HEK293 (cell line): Measurements from ENCODE around the gene MYOG.

Experiments used
- CTCF ChIA-PET: fragments of 350-600 bp; formaldehyde crosslinking; extraction: SDS; loops from one replicate; lab custom pipeline; 2021; ENCODE audit warnings: antibody characterized with exemption; lab: Yijun Ruan, JAX
- POLR2A ChIA-PET: fragments of 300-600 bp; formaldehyde crosslinking; extraction: SDS; loops from one replicate; lab custom pipeline; 2020; ENCODE audit warnings: antibody characterized with exemption, inconsistent platforms; lab: Yijun Ruan, JAX
- H3K27ac ChIP-seq: fragments of 200-500 bp; sonication (Bioruptor generic); 2 replicates; pipeline ENCODE4 v1.5.1; 2014; ENCODE audit warnings: low read depth, low read length, control low read depth, inconsistent platforms; ENCODE audit errors: extremely low read depth
- H3K36me3 ChIP-seq, 2 experiments: fragments of 200-500 bp in 1 of 2; sonication (Bioruptor generic) in 1 of 2; 1 replicate in 1 of 2; 2 replicates in 1 of 2; pipeline ENCODE4 v1.5.1; 2014 to 2017; ENCODE audit warnings: inconsistent platforms in 2 of 2, low read length in 2 of 2; ENCODE audit not compliant: control insufficient read depth in 2 of 2, insufficient read depth in 1 of 2
- H3K4me1 ChIP-seq: fragments of 200-500 bp; sonication (Bioruptor generic); 2 replicates; pipeline ENCODE4 v1.5.1; 2014; ENCODE audit warnings: mild to moderate bottlenecking, low read length, inconsistent platforms; ENCODE audit not compliant: control insufficient read depth, insufficient read depth
- H3K4me3 ChIP-seq: 2 replicates; pipeline ENCODE4 v1.5.1; 2011; ENCODE audit warnings: low read depth, mild to moderate bottlenecking, control low read depth, low read length, moderate library complexity
- H3K9me3 ChIP-seq: fragments of 200-500 bp; sonication (Bioruptor generic); 2 replicates; pipeline ENCODE4 v1.5.1; 2014; ENCODE audit warnings: low read depth, low read length, inconsistent platforms; ENCODE audit not compliant: control insufficient read depth, insufficient read depth
- GFI1B ChIP-seq: fragments of 450-650 bp; formaldehyde crosslinking; IDR thresholded peaks from 2 replicates; pipeline ENCODE4 v1.5.1; 2016; ENCODE audit warnings: missing biosample characterization, missing genetic modification characterization
- HOXA7 ChIP-seq: sonication (generic); formaldehyde crosslinking; IDR thresholded peaks from 2 replicates; pipeline ENCODE4 v1.8.1; 2022; ENCODE audit warnings: missing genetic modification reagents, borderline replicate concordance
- HOXC10 ChIP-seq: sonication (generic); formaldehyde crosslinking; IDR thresholded peaks from 2 replicates; pipeline ENCODE4 v1.8.1; 2023; ENCODE audit warnings: mild to moderate bottlenecking, missing genetic modification reagents
- SP3 ChIP-seq: fragments of 450-650 bp; formaldehyde crosslinking; IDR thresholded peaks from 2 replicates; pipeline ENCODE4 v1.5.1; 2016; ENCODE audit warnings: missing biosample characterization, missing genetic modification characterization
- ZBTB1 ChIP-seq: fragments of 450-650 bp; formaldehyde crosslinking; IDR thresholded peaks from 2 replicates; pipeline ENCODE4 v1.5.1; 2016; ENCODE audit warnings: missing biosample characterization, missing genetic modification characterization
- ZNF10 ChIP-seq: fragments of 450-650 bp; formaldehyde crosslinking; IDR thresholded peaks from 2 replicates; pipeline ENCODE4 v1.5.1; 2017; ENCODE audit warnings: missing biosample characterization, missing genetic modification characterization
- ZNF155 ChIP-seq: fragments of 450-650 bp; formaldehyde crosslinking; IDR thresholded peaks from 2 replicates; pipeline ENCODE4 v1.5.1; 2016; ENCODE audit warnings: missing biosample characterization, missing genetic modification characterization
- ZNF274 ChIP-seq, 2 experiments: fragments of 200-500 bp in 1 of 2; fragments of 450-650 bp in 1 of 2; sonication (Bioruptor generic) in 1 of 2; formaldehyde crosslinking in 1 of 2; IDR thresholded peaks; 2 replicates each; pipeline versions ENCODE4 v1.5.1 to v1.6.1; 2014 to 2016; ENCODE audit warnings: borderline replicate concordance in 1 of 2, inconsistent platforms in 1 of 2, low read length in 1 of 2, missing biosample characterization in 1 of 2, missing genetic modification characterization in 1 of 2
- ZNF311 ChIP-seq: fragments of 450-650 bp; formaldehyde crosslinking; IDR thresholded peaks from 2 replicates; pipeline ENCODE4 v1.5.1; 2017; ENCODE audit warnings: missing biosample characterization, missing genetic modification characterization, borderline replicate concordance
- ZNF426 ChIP-seq: fragments of 450-650 bp; formaldehyde crosslinking; IDR thresholded peaks from 2 replicates; pipeline ENCODE4 v1.5.1; 2017; ENCODE audit warnings: missing biosample characterization, missing genetic modification characterization, mild to moderate bottlenecking, inconsistent platforms, moderate library complexity
- ZNF548 ChIP-seq: fragments of 450-650 bp; formaldehyde crosslinking; IDR thresholded peaks from 2 replicates; pipeline ENCODE4 v1.5.1; 2016; ENCODE audit warnings: missing biosample characterization, missing genetic modification characterization
- ZNF555 ChIP-seq: fragments of 450-650 bp; formaldehyde crosslinking; conservative IDR thresholded peaks from 2 replicates; pipeline ENCODE4 v1.5.1; 2017; ENCODE audit warnings: missing biosample characterization, mild to moderate bottlenecking, missing genetic modification characterization, inconsistent platforms
- ZNF600 ChIP-seq: fragments of 450-650 bp; formaldehyde crosslinking; IDR thresholded peaks from 2 replicates; pipeline ENCODE4 v1.5.1; 2016; ENCODE audit warnings: missing biosample characterization, missing genetic modification characterization
- ZNF610 ChIP-seq: fragments of 450-650 bp; formaldehyde crosslinking; IDR thresholded peaks from 2 replicates; pipeline ENCODE4 v1.5.1; 2016; ENCODE audit warnings: missing biosample characterization, missing genetic modification characterization, borderline replicate concordance
- ZNF654 ChIP-seq: fragments of 450-650 bp; formaldehyde crosslinking; IDR thresholded peaks from 2 replicates; pipeline ENCODE4 v1.5.1; 2016; ENCODE audit warnings: low read depth, missing biosample characterization, missing genetic modification characterization
- ZNF677 ChIP-seq: fragments of 450-650 bp; IDR thresholded peaks from 2 replicates; pipeline ENCODE4 v1.5.0; 2018; ENCODE audit warnings: missing biosample characterization, mild to moderate bottlenecking, missing genetic modification characterization, moderate library complexity
- ZNF792 ChIP-seq: fragments of 450-650 bp; formaldehyde crosslinking; IDR thresholded peaks from 2 replicates; pipeline ENCODE4 v1.5.1; 2016; ENCODE audit warnings: missing biosample characterization, missing genetic modification characterization
- TF ChIP-seq, protein P1 (sequence below): fragments of 450-650 bp; formaldehyde crosslinking; IDR thresholded peaks from 2 replicates; pipeline ENCODE4; 2016; ENCODE audit warnings: missing biosample characterization, missing genetic modification characterization
- TF ChIP-seq, protein P2 (sequence below): fragments of 450-650 bp; formaldehyde crosslinking; IDR thresholded peaks from 2 replicates; pipeline ENCODE4 v1.5.1; 2016; ENCODE audit warnings: missing biosample characterization, missing genetic modification characterization
- TF ChIP-seq, protein P3 (sequence below): fragments of 450-650 bp; formaldehyde crosslinking; IDR thresholded peaks from 2 replicates; pipeline ENCODE4 v1.5.1; 2016; ENCODE audit warnings: missing biosample characterization, missing genetic modification characterization
- TF ChIP-seq, protein P4 (sequence below): fragments of 450-650 bp; formaldehyde crosslinking; IDR thresholded peaks from 2 replicates; pipeline ENCODE4 v1.5.1; 2016; ENCODE audit warnings: missing biosample characterization, missing genetic modification characterization

Gene MYOG

DNA sequence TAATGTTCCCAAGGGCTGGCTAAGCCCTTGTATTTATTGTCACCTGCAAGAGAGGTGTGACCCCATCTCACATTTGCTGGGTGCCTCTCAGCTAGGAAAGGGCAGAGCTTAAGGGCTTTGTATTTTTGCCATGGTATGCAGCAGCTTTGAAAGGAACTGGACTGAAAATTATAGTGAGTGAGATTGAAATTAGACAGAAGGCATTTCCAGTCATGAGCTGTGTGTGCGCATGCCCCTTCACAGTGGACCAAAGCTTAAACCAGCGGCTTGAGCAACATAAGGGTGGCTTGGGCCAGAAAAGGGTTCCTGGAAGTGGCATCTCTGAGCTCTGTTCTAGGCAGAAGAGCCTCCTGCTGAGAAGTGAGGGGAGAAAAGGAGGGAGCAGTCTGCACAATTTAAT lies 19.8 kb downstream of the MYOG start (continued):
- TF ChIP-seq ZNF792 (tag by site-specific recombination) (no peak), ZNF311 (no peak), HOXA7 (no peak), SP3 (tag by site-specific recombination) (no peak), ZNF677 (tag by site-specific recombination) (no peak), ZNF274 (IDR thresholded peaks at IDR 0.05; ENCODE audit: low read length) (no peak), ZNF274 (tag by site-specific recombination; IDR thresholded peaks at IDR 0.05; ENCODE audit: borderline replicate concordance) (no peak), ZNF155 (tag by site-specific recombination) (no peak)
- TF ChIP-seq, protein P1, sequence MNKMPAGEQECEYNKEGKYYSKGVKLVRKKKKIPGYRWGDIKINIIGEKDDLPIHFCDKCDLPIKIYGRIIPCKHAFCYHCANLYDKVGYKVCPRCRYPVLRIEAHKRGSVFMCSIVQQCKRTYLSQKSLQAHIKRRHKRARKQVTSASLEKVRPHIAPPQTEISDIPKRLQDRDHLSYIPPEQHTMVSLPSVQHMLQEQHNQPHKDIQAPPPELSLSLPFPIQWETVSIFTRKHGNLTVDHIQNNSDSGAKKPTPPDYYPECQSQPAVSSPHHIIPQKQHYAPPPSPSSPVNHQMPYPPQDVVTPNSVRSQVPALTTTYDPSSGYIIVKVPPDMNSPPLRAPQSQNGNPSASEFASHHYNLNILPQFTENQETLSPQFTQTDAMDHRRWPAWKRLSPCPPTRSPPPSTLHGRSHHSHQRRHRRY (tag by site-specific recombination) = no peak

DNA sequence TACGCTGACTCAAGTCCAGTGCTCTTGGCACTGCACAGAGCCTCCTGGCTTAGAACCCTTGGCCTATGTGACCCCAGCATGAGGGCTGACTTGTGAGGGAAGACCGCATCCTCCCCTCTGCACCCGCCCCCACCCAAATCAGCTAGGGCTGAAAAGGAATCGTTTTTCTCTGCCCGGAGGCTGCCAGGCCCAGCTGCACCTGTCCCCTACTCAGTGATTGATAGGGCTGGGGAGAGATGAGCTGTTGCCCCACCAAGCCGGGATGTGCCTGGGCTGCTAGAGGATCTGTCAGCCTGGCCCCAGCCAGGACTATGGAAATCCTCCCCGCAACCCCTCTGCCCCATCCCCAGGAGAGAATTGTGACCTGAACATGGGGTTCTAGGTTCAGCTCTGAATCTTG lies 20.6 kb downstream of the MYOG start:
- no peaks in the 10 kb centered on the region; a peak in 1 of 3 replicates for H3K36me3 ChIP-seq
- H3K9me3 ChIP-seq = no peaks in the 10 kb centered on the region
- H3K4me3 ChIP-seq = no peak overlapping the region
- TF ChIP-seq, protein P2, sequence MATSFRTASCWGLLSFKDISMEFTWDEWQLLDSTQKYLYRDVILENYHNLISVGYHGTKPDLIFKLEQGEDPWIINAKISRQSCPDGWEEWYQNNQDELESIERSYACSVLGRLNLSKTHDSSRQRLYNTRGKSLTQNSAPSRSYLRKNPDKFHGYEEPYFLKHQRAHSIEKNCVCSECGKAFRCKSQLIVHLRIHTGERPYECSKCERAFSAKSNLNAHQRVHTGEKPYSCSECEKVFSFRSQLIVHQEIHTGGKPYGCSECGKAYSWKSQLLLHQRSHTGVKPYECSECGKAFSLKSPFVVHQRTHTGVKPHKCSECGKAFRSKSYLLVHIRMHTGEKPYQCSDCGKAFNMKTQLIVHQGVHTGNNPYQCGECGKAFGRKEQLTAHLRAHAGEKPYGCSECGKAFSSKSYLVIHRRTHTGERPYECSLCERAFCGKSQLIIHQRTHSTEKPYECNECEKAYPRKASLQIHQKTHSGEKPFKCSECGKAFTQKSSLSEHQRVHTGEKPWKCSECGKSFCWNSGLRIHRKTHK (tag by site-specific recombination) = no peak
- TF ChIP-seq HOXC10 (CRISPR knock-in tag) (no peak), ZNF555 (tag by site-specific recombination) (no peak), ZNF654 (tag by site-specific recombination) (no peak), HOXA7 (no peak), ZNF10 (no peak), ZNF600 (tag by site-specific recombination) (no peak), GFI1B (no peak), ZNF610 (no peak), ZBTB1 (tag by site-specific recombination) (no peak), ZNF548 (tag by site-specific recombination) (no peak), ZNF426 (tag by site-specific recombination) (no peak)
- TF ChIP-seq, protein P3, sequence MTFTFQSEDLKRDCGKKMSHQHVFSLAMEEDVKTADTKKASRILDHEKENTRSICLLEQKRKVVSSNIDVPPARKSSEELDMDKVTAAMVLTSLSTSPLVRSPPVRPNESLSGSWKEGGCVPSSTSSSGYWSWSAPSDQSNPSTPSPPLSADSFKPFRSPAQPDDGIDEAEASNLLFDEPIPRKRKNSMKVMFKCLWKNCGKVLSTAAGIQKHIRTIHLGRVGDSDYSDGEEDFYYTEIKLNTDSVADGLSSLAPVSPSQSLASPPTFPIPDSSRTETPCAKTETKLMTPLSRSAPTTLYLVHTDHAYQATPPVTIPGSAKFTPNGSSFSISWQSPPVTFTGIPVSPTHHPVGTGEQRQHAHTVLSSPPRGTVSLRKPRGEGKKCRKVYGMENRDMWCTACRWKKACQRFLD (tag by site-specific recombination) = no peak
- TF ChIP-seq, protein P4, sequence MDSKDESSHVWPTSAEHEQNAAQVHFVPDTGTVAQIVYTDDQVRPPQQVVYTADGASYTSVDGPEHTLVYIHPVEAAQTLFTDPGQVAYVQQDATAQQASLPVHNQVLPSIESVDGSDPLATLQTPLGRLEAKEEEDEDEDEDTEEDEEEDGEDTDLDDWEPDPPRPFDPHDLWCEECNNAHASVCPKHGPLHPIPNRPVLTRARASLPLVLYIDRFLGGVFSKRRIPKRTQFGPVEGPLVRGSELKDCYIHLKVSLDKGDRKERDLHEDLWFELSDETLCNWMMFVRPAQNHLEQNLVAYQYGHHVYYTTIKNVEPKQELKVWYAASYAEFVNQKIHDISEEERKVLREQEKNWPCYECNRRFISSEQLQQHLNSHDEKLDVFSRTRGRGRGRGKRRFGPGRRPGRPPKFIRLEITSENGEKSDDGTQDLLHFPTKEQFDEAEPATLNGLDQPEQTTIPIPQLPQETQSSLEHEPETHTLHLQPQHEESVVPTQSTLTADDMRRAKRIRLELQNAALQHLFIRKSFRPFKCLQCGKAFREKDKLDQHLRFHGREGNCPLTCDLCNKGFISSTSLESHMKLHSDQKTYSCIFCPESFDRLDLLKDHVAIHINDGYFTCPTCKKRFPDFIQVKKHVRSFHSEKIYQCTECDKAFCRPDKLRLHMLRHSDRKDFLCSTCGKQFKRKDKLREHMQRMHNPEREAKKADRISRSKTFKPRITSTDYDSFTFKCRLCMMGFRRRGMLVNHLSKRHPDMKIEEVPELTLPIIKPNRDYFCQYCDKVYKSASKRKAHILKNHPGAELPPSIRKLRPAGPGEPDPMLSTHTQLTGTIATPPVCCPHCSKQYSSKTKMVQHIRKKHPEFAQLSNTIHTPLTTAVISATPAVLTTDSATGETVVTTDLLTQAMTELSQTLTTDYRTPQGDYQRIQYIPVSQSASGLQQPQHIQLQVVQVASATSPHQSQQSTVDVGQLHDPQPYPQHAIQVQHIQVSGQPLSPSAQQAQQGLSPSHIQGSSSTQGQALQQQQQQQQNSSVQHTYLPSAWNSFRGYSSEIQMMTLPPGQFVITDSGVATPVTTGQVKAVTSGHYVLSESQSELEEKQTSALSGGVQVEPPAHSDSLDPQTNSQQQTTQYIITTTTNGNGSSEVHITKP (tag by site-specific recombination) = no peak
- no peak overlapping the region for H3K27ac ChIP-seq
- ChIA-PET POLR2A (interaction anchor here (0.6 kb wide), 1 partner anchor 1116 kb away, joined by 4 read pairs; no protein-coding TSS in a partner anchor), CTCF (interaction anchor here (1.4 to 4.9 kb wide), 4 partner anchors 19 to 205 kb away, joined by 3 to 20 read pairs (median 12); partner anchors contain the start of gene MYOG)
- no peaks in the 10 kb centered on the region for H3K4me1 ChIP-seq
